Prostate gland (tissue), 2 donors: ENCODE results near the gene CFAP54.

ENCODE experiments used
- POLR2A ChIP-seq: fragments of 450-650 bp; IDR thresholded peaks from one replicate; pipeline ENCODE4 v1.6.1; 2016; ENCODE audit warnings: antibody characterized with exemption, mild to moderate bottlenecking
- POLR2AphosphoS5 ChIP-seq: sonication (generic); formaldehyde crosslinking; IDR thresholded peaks from one replicate; pipeline ENCODE4 v1.6.1; 2017; ENCODE audit warnings: antibody characterized with exemption
- TF ChIP-seq, protein P1 (sequence below), 4 experiments: fragments of 200-600 bp in 2 of 4; fragments of 450-650 bp in 2 of 4; sonication (generic) in 2 of 4; IDR thresholded peaks; 1 replicate in 3 of 4; 2 replicates in 1 of 4; pipeline ENCODE4 v1.5.1; 2016 to 2019; ENCODE audit warnings: antibody characterized with exemption in 4 of 4, mild to moderate bottlenecking in 2 of 4, moderate library complexity in 2 of 4

DNA sequence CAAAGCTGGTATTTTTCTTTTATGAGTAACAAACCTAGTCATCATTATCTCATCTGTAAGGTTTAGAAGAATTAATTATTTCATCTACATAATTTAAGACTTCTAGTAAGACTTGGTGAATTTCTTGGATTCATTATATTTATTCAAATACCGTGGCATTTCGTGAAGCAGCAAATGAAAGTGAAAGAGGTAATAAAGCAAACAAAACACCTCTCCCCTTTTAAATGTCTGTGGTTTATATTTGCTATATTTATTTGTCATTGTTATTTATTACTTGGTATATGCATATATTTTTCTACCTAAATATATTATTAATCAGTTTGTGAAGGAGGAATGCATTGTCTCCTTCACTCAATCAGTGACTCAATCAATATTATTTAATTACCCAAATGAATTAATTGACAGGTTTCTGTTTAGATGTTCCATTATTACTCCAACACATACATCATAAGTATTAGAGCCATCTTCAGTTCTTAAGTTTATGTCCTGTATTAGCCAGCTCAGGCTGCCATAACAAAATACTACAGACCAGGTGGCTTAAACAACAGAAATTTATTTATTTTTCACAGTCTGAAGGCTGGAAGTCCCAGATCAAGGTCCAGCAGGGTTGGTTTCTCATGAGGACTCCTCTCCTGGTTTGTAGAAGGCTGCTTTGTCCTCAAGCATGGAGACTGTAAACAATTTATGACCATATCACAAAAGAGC lies 6.6 kb downstream of the CFAP54 start:
- no peak for TF ChIP-seq POLR2AphosphoS5
- TF ChIP-seq, protein P1, sequence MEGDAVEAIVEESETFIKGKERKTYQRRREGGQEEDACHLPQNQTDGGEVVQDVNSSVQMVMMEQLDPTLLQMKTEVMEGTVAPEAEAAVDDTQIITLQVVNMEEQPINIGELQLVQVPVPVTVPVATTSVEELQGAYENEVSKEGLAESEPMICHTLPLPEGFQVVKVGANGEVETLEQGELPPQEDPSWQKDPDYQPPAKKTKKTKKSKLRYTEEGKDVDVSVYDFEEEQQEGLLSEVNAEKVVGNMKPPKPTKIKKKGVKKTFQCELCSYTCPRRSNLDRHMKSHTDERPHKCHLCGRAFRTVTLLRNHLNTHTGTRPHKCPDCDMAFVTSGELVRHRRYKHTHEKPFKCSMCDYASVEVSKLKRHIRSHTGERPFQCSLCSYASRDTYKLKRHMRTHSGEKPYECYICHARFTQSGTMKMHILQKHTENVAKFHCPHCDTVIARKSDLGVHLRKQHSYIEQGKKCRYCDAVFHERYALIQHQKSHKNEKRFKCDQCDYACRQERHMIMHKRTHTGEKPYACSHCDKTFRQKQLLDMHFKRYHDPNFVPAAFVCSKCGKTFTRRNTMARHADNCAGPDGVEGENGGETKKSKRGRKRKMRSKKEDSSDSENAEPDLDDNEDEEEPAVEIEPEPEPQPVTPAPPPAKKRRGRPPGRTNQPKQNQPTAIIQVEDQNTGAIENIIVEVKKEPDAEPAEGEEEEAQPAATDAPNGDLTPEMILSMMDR (IDR thresholded peaks at IDR 0.05): no peak
- TF ChIP-seq POLR2A: no peak
